HG02884 (cell line): Measurements from ENCODE around the gene STK11IP.

ENCODE experiments used
- ATAC-seq: cut with Tn5 transposase; IDR thresholded peaks from one replicate; pipeline ENCODE4 v1.9.1; 2021; ENCODE audit warnings: mild to moderate bottlenecking, moderate library complexity; ENCODE audit not compliant: unreplicated experiment

Gene STK11IP

GRCh38 chr2:219613461-219614070 is 15.9 kb downstream of the STK11IP start:
- no peak for ATAC-seq

GRCh38 chr2:219614076-219614860 is 16.6 kb downstream of the STK11IP start:
- ATAC-seq, result no peak

DNA sequence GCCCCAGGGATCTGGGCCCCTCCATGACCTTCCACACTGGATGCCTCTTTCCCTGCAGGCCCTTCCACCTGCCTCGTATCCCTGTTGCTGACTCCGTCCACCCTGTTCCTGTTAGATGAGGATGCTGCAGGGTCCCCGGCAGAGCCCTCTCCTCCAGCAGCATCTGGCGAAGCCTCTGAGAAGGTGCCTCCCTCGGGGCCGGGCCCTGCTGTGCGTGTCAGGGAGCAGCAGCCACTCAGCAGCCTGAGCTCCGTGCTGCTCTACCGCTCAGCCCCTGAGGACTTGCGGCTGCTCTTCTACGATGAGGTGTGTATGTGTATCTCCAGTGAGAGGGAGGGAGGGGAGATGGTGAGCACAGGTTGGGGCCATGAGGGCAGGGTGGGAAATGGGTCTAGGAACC is 17.4 kb downstream of the STK11IP start:
- no peak for ATAC-seq

DNA sequence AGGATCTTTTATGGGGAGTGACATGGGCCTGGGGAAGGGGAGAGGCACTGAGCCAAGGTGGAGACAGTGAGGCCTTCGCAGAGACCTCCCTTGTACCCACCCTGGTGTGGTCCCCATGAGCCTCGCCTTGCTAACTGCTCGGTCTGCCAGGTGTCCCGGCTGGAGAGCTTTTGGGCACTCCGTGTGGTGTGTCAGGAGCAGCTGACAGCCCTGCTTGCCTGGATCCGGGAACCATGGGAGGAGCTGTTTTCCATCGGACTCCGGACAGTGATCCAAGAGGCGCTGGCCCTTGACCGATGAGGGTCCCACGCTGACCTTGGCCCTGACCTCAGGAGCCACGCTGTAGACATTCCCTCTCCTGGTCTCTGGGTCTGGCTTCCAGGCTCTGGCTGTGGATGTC is 18.2 kb downstream of the STK11IP start:
- ATAC-seq, result no peak

- no peak for ATAC-seq
These were observed 18.9 kb downstream of the STK11IP start for GRCh38 chr2:219616550-219616949.

DNA sequence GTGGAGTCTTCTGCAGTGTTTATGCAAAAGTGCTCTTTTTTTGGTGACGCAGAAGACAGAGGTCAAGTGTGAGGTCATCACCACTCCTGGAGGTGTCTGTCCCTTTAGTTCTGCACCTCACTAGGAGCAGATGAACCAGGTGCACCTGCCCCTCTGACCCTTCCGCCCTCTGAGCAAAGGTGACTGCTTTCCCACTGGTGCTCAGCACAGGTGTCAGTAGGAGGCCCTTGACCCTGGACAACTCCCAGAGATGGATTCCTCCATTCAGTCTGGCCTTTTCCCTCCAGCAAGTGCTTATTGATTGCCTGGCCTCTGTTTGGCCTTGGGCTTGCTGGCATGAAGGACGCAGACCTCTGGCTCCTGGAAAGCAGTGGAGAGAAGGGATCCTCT is 21.1 kb downstream of the STK11IP start:
- no peak for ATAC-seq

GRCh38 chr2:219619235-219619634 is 21.6 kb downstream of the STK11IP start:
- ATAC-seq, result no peak

- ATAC-seq, result no peak
These were observed 22.9 kb downstream of the STK11IP start for GRCh38 chr2:219620546-219620945.

GRCh38 chr2:219621935-219622334 is 24.3 kb downstream of the STK11IP start:
- ATAC-seq, result no peak

- ATAC-seq, result no peak
These were observed 24.8 kb downstream of the STK11IP start for GRCh38 chr2:219622472-219622871.

- ATAC-seq, result no peak
These were observed 26.9 kb downstream of the STK11IP start for GRCh38 chr2:219624565-219624964.

DNA sequence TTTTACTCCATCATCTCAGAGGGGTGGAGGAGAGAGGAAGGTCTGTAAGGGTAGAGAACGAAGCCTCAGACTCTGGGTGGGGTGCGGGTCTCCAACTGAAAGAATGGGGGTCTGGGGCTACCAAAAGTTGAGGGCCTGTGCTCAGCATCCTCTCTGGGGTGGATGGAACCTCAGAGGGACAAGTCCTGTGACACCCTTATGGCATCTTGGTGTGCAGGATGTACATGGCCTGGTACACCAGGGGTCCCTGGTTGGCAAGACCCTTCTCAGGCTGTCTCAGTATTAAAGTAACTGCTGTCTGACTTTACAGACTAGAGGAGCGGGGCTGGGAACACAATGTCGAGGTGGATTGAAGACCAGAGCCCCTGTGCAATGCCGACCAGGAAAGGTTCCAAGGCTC is 27.5 kb downstream of the STK11IP start:
- no peak for ATAC-seq

GRCh38 chr2:219626540-219626939 is 28.9 kb downstream of the STK11IP start:
- ATAC-seq, result no peak

- ATAC-seq, result no peak
These were observed 29.7 kb downstream of the STK11IP start, which contains the start of gene SLC4A3 for GRCh38 chr2:219627103-219628100. SLC4A3 (plus strand) TSS chr2:219627630; CDS start chr2:219627993, 363 bp downstream.

DNA sequence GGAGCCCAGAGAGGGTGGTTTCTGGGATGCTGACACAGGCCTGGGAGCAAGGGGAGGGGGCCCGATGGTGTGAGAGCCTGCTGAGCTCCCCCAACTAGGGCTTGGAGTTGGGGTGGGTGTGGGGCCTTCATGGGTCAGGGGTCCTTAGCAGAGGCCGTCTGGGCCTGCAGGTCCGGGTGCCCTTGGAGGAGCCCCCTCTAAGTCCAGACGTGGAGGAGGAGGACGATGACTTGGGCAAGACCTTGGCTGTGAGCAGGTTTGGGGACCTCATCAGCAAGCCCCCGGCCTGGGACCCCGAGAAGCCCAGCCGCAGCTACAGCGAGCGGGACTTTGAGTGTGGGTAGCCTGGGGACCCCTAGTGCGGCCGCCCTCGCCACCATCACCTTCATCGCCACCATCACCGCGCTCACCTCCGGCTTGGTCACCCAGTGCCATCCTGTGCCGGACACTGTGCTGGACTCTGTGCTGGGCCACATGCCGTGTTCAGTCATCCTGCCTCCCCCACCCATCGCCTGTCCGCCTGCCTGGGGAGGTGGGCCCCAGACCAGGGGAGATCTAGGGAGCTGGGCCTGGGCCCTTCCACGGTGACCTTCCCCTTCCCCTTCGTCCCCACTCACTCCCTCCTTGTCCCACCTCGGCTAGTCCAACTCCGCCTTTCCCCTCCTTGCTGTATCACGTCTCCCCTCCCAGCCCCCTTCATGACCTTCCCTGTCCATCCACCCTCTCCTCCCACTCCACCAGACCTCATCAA is 30.8 kb downstream of the STK11IP start:
- no peak for ATAC-seq

- no peak for ATAC-seq
These were observed 31.6 kb downstream of the STK11IP start for GRCh38 chr2:219628986-219629901.

DNA sequence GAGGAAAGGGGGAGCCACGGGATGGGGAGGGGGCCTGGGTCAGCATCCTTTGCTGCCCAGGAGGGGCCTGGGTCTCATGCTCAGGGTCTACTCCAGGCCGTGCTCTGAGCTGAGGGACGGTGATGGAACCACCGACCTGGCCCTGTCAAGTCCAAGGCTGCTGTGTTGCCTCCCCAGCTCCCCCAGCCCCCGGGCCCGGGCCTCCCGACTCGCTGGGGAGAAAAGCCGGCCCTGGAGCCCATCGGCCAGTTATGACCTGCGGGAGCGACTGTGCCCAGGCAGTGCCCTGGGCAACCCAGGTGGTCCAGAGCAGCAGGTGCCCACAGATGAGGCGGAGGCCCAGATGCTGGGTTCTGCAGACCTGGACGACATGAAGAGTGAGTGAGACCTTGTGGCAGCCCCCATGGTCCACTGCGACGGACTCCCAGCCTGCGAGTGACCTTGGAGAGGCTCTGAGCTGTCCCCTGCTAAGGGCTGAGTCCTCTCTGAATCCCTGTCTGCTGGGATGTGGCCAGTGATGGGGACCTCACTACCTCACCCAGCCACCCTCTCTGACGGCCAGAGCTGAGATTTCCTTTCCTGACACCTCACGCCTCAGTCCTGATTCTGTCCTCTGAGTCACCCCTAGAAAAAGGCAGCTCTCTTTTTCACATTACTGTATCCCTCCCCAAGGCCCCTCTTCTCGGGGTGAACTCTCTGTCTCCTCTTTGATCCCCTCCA is 32.5 kb downstream of the STK11IP start:
- no peak for ATAC-seq

DNA sequence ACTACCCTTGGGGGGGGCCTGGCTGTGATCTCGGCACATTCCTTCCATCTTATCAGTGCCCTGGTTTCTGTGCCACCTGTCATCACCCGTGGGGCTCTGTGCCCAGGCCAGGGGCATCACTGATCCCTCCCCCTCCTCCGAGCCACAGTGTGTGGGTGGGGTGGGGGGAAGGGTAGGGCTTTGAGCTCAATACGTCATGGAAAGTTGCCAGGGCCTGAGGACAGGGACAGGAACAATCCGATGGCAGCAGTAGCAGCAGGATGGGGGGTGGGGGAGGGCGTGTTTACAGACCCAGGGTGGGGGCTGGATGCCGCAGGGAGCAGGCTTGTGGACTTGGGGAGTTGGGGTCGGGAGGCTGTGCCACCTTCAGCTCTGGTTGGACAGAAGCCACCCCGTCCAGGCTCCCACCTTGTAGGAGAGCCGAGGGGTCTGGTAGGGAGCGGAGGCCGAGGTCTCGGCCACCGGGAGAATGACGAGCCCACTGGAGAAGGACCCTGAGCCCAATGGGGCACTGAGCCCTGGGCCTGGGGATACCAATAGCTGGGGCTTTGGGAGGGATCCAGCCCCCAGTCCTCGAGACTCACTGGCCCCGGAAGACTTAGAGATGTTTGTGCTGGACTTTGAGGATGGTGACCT is 33.2 kb downstream of the STK11IP start:
- ATAC-seq, result no peak
